Measurements from ENCODE around the gene SIL1.
"Not testable (repeated sequence)": the region's sequence is repeated elsewhere in the genome, so short reads cannot be mapped to it uniquely, and the experiment has no call there.

The SIL1 gene

DNA sequence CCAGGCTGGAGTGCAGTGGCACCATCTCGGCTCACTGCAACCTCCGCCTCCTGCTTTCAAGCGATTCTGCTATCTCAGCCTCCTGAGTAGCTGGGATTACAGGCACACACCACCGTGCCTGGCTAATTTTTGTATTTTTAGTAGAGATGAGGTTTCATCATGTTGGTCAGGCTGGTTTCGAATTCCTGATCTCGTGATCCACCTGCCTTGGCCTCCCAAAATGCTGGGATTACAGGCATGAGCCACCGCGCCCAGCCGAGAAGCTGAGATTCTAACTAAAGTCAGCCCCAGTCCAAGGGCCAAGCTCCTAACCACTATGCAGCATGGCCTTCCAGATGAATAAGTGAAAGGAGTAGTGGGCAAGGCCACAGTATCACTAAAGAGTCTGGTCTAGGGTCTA lies 20.9 kb downstream of the SIL1 start:
- DNase-seq (ENCODE audit: low read depth in 3 of 3), result not testable (repeated sequence)

DNA sequence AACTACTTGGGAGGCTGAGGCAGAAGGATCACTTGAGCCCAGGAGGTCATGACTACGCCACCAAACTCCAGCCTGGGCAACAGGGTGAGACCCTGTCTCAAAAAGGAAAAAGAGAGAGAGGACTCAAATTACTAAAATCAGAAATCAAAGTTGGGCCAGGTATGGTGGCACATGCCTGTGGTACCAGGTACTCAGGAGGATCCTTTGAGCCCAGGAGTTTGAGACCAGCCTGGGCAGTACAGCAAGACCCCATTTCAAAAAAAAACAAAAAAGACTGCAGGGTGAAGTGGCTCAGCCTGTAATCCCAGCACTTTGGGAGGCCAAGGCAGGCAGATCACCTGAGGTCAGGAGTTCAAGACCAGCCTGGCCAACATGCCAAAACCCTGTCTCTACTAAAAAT lies 23.8 kb downstream of the SIL1 start:
- DNase-seq (ENCODE audit: low read depth in 3 of 3), result not testable (repeated sequence)

GRCh38 chr5:139171779-139172404 lies 26.3 kb downstream of the SIL1 start:
- DNase-seq (ENCODE audit: low read depth in 3 of 3), result no peak

- no peak for DNase-seq (ENCODE audit: low read depth in 3 of 3)
These were observed 30.0 kb downstream of the SIL1 start for GRCh38 chr5:139167952-139168720.

DNA sequence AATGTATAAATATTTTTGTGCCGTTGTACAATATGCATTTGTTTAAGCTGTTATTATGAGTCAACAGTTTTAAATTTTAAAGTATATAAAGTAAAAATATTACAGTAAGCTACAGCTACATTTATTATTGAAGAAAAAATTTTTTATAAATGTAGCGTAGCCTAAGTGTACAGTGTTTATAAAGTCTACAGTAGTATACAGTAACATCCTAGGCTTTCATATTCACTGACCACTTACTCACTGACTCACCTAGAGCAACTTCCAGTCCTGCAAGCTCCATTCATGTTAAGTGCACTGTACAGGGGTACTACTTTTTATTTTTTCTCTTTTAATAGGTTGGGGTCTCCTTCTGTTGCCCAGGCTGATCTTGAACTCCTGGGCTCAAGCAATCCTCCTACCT lies 30.6 kb downstream of the SIL1 start:
- DNase-seq (ENCODE audit: low read depth in 3 of 3), result no peak

DNA sequence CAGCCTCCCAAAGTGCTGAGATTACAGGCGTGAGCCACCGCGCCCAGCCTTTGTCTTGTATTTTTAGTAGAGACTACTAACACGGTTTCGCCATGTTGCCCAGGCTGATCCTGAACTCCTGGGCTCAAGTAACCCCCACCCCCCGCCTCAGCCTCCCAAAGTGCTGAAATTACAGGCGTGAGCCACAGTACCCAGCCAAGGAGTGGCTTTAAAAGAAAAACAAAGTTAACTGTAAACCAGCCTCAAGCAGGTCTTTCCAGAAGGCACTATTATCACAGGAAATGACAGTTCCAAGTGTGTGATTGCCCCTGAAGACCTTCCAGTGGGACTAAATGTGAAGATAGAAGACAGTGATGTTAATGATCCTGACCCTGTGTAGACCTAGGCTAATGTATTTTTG lies 31.1 kb downstream of the SIL1 start:
- no peak for DNase-seq (ENCODE audit: low read depth in 3 of 3)

DNA sequence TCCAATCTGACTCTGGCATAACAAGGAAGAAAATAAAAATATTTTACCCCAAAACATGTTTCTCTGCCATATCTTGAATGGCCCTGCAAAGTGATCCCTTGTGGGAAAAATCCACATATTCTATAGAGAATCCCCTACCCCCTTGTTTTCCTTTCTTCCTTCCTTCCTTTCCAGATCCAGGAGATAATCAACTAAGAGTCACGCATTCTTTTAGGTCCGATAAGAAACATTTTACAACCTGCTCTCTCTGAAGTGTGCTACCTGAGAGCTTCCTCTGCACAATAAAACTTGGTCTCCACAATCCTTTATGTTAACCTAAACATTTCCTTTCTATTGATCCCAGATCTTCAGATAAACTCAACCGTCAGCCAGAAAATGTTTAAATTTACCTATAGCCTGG lies 33.3 kb downstream of the SIL1 start:
- not testable (repeated sequence) for DNase-seq (ENCODE audit: low read depth in 3 of 3)

DNA sequence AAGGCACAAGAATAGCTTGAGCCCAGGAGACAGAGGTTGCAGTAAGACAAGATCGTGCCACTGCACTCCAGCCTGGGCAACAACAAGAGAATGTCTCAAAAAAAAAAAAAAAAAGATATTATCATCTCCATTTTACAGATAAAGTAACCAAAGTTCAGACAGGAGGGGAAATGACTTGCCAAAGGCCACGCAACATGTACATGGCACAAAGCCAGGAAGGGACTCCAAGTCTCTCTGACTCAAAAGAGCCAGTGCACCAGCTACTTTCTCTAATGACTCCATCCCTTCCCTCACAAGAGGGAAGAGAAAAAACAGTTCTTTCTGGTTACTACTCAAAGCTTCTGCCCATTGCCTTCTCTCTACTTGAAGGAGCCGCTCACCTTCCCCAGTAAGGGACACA lies 34.1 kb downstream of the SIL1 start:
- DNase-seq (ENCODE audit: low read depth in 3 of 3), result no peak

DNA sequence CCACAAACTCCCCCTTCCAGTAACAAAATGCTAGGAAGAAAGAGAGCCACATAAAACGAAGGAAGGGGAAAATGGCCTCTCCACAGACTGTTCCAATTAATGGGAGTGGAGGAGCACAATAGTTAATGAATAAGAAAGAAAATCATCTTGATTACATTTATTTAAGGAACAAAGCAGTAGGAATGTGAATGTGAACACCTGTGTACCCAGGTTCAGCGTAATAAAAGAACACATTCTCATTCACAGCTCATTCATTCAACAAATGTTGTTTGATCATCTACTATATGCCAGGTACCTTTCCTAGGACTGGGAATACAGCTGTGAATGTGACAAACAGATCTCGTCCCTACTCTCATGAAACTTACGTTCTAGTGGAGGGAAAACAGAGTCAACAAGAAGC lies 35.7 kb downstream of the SIL1 start:
- DNase-seq (ENCODE audit: low read depth in 3 of 3), result no peak

- DNase-seq (ENCODE audit: low read depth in 3 of 3), result no peak
These were observed 39.4 kb downstream of the SIL1 start for GRCh38 chr5:139158791-139159190.

- no peak for DNase-seq (ENCODE audit: low read depth in 3 of 3)
These were observed 40.6 kb downstream of the SIL1 start for GRCh38 chr5:139157556-139157955.

GRCh38 chr5:139156814-139157213 lies 41.4 kb downstream of the SIL1 start:
- DNase-seq (ENCODE audit: low read depth in 3 of 3), result no peak

- DNase-seq (ENCODE audit: low read depth in 3 of 3), result no peak
These were observed 42.8 kb downstream of the SIL1 start for GRCh38 chr5:139155333-139155732.

DNA sequence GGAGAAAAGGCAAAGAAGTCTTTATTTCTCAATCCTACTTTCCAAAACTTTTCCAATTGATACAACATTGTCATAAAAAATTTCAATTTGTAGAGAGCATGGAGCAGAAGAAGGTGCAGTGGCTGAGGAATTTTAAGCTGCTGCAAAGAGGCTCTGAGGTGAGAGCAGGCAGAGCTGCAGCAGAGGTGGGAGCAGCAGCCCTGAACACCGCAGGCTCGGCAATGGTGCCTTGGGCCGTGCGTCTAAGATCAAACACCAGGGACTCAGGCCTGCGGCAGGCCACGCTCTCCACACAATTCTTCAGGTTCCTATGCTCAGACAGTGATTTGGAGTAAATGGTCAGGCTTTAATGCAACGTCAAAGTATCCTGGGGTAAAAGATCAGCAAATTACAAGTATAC lies 46.3 kb downstream of the SIL1 start:
- DNase-seq (ENCODE audit: low read depth in 3 of 3), result no peak

- no peak for DNase-seq (ENCODE audit: low read depth in 3 of 3)
These were observed 47.7 kb downstream of the SIL1 start for GRCh38 chr5:139150367-139150999.

- no peak for DNase-seq (ENCODE audit: low read depth in 3 of 3)
These were observed 48.5 kb downstream of the SIL1 start for GRCh38 chr5:139149477-139150199.

- DNase-seq (ENCODE audit: low read depth in 3 of 3), result no peak
These were observed 49.2 kb downstream of the SIL1 start for GRCh38 chr5:139148986-139149385.

GRCh38 chr5:139148306-139148705 lies 49.9 kb downstream of the SIL1 start:
- no peak for DNase-seq (ENCODE audit: low read depth in 3 of 3)

DNA sequence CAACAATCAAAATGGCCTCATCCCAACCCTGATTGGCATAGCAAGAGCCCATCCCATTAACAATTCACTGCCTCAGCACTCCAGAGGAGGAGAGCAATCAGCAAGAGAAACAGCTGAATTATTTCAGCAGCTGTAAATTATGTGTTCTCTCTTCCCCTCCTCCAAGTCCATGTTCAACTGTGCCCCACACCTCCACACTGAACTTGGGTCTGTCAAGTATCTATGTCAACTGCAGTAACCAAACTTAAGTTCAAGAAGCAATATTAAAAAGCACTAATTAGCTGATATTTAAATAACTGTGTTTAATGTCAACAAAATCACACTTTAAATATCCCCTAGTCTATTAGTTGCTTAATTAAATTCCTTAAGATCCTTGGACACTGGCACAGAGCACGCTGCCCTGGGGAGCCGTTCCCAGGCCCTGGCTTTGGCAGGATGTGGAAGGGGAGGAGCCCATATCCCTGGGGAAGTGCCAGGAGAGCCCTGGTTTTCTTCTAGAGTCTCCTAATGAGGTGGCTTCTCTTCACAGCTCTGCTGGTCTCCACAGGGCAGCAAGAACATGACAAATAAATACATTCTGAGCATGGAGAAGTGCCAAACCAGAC lies 50.6 kb downstream of the SIL1 start:
- DNase-seq (ENCODE audit: low read depth in 3 of 3), result no peak

GRCh38 chr5:139146809-139147482 lies 51.2 kb downstream of the SIL1 start:
- no peak for DNase-seq (ENCODE audit: low read depth in 3 of 3)

GRCh38 chr5:139141446-139142204 lies 56.5 kb downstream of the SIL1 start:
- DNase-seq (ENCODE audit: low read depth in 3 of 3), result no peak
